Limb (tissue), 2 donors: ENCODE measurements around the gene RAB7A.
"Not testable (repeated sequence)": the region's sequence is repeated elsewhere in the genome, so short reads cannot be mapped to it uniquely, and the experiment has no call there.

ENCODE experiments used
- DNase-seq, 2 donors: peaks; one replicate each; pipeline ENCODE4 v3.0.0-alpha.2; 2016; ENCODE audit errors: extremely low spot score in 2 of 2

Gene RAB7A

DNA sequence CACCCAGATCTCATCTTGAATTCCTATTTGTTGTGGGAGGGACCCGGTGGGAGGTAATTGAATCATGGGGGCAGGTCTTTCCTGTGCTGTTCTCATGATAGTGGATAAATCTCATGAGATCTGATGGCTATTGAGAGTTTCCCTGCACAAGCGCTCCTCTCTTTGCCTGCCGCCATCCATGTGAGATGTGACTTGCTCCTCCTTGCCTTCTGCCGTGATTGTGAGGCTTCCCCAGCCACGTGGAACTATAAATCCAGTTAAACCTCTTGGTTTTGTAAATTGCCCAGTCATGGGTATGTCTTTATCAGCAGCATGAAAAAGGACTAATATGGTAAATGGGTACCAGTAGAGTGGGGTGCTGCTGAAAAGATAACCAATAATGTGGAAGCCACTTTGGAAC lies 23.6 kb downstream of the RAB7A start:
- DNase-seq: not testable (repeated sequence)

DNA sequence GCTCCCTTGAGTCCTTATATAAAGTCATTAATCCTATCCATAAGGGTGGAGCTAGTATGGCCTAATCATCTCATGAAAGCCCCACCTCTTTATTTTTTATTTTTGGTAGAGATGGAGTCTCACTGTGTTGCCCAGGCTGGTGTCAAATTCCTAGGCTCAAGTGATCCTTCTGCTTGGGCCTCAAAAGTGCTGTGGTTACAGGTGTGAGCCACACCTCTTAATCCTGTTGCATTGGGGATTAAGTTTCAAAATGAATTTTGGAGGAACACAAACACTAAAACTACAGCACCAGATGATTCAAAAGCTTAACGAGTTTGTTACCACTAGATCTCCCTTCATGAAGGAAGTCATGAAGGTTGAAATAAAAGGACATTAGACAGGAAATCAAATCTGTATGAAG lies 27.7 kb downstream of the RAB7A start:
- no peak for DNase-seq

DNA sequence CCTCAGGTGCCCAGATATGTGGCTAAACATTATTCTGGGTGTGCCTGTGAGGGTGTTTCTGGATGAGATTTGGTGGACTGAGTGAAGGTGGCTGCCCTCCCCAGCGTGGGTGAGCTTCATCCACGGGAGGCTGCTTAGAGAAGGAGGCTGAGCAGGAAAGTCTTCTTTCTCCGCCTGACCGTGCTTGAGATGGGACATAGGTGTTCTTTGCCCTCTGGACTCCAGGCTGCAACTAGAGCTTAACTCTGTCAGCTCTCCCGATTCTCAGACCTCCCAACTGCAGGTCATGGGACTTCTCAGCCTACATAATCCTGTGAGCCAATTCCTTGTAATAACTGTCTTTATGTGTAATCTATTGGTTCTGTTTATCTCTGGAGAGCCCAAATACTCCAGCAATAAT lies 34.1 kb downstream of the RAB7A start:
- no peak for DNase-seq

GRCh38 chr3:128760881-128761280 lies 34.9 kb downstream of the RAB7A start:
- DNase-seq: no peak

DNA sequence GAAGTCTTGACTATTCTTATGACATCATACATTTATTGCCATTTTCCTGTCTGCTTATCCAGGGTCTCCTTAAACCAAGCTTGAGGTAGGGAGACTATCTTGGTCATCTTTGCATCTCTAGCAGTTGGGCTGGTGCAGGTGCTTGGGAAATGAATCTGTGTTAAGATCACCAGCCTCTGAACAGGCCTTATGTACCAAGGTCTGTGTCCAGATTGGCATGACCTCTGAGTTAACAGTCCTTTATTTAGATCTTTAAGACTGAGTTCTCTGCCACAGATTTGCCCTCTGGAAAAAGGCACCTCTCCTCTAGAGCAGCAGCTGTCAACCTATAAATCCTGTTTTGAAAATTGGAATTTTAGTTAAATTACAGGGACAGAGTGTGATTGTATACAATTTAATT lies 35.4 kb downstream of the RAB7A start:
- DNase-seq: no peak

DNA sequence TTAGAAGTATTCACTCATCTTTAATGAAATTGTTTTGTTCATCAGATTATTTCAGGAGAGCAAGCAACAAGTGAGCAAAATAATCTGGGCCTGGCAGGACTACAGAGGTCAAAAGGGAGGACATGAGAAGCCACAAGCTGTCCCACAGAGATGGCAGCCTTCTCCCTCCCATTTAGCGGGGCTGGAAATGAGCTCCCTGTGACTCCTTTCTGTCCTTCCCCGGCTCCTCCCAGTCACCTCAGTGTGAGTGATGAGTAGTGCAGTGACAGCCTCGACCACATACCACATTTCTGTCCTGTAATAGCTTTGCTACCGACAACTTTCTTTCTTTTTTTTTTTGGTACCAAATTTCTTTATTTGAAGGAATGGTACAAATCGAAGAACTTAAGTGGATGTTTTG lies 38.0 kb downstream of the RAB7A start:
- no peak for DNase-seq

DNA sequence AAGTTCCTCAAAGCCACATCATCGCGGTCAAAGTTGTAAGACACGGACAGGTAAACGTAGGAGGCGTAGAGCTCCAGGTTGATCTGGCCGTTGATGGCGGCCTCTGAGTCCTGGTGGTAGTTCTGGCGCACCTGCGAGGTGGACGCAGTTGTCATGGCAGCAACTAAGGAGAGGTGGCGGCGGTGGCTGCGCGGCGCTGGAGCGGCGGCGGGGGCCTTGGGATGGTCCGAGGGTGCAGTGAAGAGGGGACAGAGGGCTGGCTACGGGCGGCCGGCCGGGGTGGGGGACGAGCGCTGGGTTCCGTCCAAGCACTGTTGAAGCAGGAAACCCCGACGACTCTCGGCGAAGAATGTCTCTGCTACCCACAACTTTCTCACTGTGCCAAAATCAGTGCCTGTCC lies 38.9 kb downstream of the RAB7A start:
- no peak for DNase-seq

GRCh38 chr3:128767094-128767750 lies 41.2 kb downstream of the RAB7A start:
- DNase-seq: no peak

DNA sequence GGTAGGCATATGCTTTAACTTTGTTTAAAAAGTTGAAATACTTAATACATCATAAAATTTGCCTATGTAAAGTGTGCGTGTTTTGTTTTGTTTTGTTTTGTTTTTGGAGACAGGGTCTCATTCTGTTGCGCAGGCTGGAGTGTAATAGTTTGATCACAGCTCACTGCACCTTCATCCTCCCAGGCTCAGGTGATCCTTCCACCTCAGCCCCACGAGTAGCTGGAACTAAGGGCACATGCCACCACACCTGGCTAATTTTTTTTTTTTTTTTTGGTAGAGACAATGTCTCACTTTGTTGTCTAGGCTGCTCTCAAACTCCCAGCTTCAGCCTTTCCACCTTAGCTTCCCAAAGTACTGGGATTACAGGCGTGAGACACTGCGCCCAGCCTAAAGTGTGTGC lies 42.5 kb downstream of the RAB7A start:
- DNase-seq: no peak

- DNase-seq: no peak
Observed at GRCh38 chr3:128770387-128770786, 44.4 kb downstream of the RAB7A start.

- not testable (repeated sequence) for DNase-seq
Observed at GRCh38 chr3:128773189-128773588, 47.2 kb downstream of the RAB7A start.

GRCh38 chr3:128773592-128773991 lies 47.6 kb downstream of the RAB7A start:
- DNase-seq: not testable (repeated sequence)

GRCh38 chr3:128775241-128775640 lies 49.3 kb downstream of the RAB7A start:
- DNase-seq: no peak

- DNase-seq: no peak
Observed at GRCh38 chr3:128775906-128776542, 50.0 kb downstream of the RAB7A start.

DNA sequence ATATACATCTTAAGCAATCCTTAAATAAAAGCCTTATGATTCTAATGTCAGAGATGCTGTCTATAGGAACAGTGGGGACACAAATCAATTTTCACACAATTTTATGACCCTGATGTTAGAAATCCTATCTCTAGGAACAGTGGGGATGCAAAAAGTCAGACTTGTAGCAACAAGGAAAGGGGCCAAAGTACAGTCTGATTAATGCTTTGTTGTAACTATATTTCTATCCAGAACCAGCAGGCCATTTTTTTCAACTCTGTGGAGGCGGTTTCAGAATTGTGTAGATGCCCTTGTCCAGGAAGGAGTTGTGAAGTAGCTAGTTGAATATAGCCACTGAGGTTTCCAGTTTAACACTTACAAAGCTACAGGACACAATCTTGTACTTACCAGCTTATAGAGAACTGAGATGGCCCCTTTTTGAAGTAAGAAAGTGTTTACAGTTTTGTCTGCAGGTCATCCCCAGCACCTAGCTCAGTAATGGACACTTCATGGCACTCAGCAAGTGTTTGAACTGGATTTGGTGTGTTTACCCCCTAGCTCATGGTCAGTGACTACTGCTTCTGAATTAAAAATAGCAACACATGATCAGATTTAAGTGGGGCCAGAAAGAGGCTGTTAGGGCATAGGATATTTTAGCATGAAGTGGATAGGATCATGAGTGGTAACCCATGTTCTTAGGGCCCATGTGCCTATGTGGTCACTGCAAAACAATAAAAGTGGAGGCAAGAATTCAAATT lies 54.3 kb downstream of the RAB7A start:
- no peak for DNase-seq

- no peak for DNase-seq
Observed at GRCh38 chr3:128781164-128781563, 55.2 kb downstream of the RAB7A start.

DNA sequence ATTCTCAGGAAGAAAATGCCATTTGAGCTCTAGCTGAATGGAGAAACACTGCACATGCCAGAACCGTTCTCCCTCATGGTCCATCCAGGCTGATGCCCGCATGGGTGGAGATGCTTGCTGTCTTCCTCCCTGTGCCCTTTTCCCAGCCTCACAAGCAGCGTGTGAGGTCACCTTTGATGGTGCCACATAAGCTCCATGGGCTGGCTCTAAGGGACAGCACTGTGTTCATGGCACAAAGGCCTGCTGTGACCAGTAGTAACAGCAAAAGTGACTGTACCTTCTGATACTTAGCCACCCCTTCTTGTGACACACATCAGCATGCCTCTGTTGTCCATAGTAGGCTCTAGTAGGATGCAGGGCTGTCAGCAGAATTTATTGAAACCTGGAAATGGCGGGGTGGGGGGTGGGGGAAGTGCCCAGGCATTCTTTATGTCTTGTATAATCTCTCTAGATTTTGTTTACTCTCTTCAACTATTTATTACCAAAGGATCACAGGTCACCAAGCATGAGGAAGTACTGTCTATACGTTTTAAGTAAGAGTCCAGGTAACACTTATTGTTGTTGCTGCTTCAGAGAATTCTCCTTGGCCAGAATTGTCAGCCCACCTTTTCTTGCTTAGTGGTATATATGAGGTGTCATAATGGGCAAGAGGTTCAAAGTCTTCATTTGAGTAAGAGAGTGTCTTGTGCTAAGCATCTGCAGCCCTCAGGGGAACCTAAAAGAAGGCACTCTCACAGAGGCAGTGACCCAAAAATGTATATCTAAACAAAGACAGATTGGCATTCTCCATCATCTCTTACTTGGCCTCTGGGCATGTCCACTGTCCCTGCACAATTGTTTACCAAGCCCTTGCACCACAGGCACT lies 56.5 kb downstream of the RAB7A start:
- DNase-seq: no peak

DNA sequence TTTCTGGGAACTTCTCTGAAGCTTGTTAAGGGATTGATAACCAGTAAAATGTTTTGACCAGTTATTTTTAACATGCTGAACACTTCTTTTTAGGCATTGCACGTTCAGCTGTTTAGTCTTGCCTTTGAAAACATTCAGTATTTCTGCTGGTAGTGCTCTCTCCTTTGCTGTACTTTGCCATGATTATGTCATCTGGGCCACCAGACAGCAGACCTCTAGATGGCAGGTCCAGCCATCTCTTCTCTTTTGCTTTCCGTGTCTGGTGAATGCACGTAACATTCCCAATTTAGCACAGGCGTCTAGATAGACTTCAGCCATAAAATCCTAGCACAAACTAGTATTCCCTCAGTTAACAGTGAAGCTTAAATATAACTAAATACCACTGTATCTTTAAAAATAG lies 57.8 kb downstream of the RAB7A start:
- no peak for DNase-seq

DNA sequence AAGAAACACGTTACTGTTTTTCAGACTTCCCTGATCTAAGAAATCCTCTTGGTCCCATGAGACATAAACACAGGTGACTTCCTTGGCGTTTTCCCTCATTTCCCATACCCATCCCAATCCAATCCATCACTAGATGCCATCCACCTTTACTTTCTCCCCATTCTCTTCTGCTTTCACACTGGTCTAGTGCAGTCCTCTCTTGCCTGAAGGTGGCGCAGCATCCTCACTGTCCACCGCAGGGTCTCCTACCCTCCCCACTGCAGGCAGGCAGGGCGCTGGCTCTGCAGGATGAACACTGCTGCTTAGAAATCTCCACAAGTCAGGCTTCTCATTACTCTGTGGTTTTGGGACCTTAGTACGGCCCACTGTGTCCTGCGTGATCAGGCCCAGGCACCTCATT lies 58.2 kb downstream of the RAB7A start:
- peak in 1 of 2 donors; percentile 44 for DNase-seq

DNA sequence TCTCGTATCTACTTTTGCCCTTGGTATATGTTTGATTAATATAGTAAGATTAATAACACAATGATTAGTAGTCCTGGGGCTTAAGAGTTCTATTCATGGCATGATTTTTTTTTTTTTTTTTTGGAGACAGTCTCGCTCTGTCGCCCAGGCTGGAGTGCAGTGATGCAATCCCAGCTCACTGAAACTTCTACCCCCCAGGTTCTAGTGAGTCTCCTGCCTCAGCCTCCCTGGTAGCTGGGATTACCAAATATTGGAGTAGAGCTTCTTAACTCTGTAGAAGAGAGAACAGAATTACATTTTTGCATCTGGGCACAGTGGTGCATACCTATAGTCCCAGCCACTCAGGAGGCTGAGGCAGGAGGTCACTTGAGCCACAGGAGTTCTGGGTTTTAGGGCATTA lies 58.9 kb downstream of the RAB7A start:
- no peak for DNase-seq

DNA sequence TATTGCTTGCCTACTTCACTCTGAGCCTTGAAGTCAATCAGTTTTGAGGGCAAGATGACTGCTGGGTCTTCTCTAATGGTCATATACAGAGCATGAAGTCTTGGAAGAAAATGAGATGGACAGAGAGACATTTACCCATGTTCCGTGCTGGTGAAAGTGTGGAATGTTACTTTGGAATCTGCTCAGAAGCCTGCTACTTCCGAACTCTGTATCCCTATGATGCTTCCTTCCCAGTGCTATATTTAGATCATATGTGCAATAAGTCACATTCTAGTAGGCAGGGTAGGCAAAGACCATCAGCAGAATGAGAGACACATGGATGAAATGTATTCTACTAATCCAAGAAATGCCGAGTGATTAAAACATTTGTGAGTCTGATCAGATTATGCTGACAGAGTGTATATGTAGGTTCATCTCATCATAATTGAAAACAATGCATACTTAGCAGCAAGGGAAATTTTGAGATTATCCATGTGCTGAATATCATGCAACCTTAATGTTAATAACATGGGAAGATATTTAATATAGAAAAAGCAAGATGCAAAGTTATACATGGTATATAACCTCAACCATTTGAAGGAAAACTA lies 60.5 kb downstream of the RAB7A start:
- no peak for DNase-seq
